ENCODE measurements around the gene SEMA6A.

DNA sequence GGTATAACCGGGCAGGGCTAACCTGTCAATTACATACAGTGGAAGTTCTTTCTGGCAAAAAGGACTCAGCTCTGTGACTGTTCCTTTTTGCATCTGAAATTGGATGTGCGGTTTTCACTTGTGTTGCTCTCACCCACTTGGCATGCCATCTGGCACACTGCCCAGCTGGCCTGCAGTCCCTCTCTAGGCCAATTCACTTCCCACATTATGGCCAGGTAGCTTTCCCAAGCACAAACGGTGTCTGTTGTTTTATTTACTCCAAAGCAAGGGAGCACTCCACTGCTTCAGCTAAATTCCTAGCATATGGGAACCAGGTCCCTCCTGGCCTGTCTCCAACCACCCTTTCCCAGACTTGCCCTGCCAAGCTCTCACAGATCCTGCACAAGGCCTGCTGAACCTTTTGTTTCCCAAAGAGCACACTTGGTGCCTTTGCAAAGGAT is 132.5 kb downstream of the SEMA6A start:
- TF ChIP-seq, protein P1, sequence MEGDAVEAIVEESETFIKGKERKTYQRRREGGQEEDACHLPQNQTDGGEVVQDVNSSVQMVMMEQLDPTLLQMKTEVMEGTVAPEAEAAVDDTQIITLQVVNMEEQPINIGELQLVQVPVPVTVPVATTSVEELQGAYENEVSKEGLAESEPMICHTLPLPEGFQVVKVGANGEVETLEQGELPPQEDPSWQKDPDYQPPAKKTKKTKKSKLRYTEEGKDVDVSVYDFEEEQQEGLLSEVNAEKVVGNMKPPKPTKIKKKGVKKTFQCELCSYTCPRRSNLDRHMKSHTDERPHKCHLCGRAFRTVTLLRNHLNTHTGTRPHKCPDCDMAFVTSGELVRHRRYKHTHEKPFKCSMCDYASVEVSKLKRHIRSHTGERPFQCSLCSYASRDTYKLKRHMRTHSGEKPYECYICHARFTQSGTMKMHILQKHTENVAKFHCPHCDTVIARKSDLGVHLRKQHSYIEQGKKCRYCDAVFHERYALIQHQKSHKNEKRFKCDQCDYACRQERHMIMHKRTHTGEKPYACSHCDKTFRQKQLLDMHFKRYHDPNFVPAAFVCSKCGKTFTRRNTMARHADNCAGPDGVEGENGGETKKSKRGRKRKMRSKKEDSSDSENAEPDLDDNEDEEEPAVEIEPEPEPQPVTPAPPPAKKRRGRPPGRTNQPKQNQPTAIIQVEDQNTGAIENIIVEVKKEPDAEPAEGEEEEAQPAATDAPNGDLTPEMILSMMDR (optimal IDR thresholded peaks at IDR 0.05 in 1 of 3, IDR thresholded peaks at IDR 0.05 in 1 of 3, conservative IDR thresholded peaks at IDR 0.05 in 1 of 3; ENCODE audit: extremely low read depth in 1 of 3, insufficient read depth in 2 of 3, low read length in 3 of 3) = no peak
- no peak for TF ChIP-seq EZH2 (IDR thresholded peaks at IDR 0.05; ENCODE audit: low read length)
